Inflammatory macrophage (primary cell): ENCODE measurements around the gene UNC13C.

Source experiments
- DNase-seq, 2 donors: peaks; one replicate each; pipeline ENCODE4 v3.0.0-alpha.2; 2020 to 2022

Gene UNC13C

GRCh38 chr15:54120949-54121463, 142.8 kb downstream of the UNC13C start:
- no peak for DNase-seq

GRCh38 chr15:54127574-54127973, 149.3 kb downstream of the UNC13C start:
- DNase-seq: no peak

GRCh38 chr15:54131410-54131809, 153.2 kb downstream of the UNC13C start:
- DNase-seq: no peak

- DNase-seq: peak in 1 of 2 donors; percentile 32
Observed at GRCh38 chr15:54149115-54149531, 170.9 kb downstream of the UNC13C start.

- peak in 1 of 2 donors; percentile 93 for DNase-seq
Observed at GRCh38 chr15:54150255-54150654, 172.0 kb downstream of the UNC13C start.

- no peak for DNase-seq
Observed at GRCh38 chr15:54159012-54159411, 180.8 kb downstream of the UNC13C start.

GRCh38 chr15:54187325-54187724, 209.1 kb downstream of the UNC13C start:
- no peak for DNase-seq

GRCh38 chr15:54197995-54198394, 219.8 kb downstream of the UNC13C start:
- DNase-seq: no peak

- DNase-seq: no peak
Observed at GRCh38 chr15:54206586-54207321, 228.5 kb downstream of the UNC13C start.

- DNase-seq: peak in 1 of 2 donors; percentile 12
Observed at GRCh38 chr15:54208786-54209185, 230.5 kb downstream of the UNC13C start.

- DNase-seq: no peak
Observed at GRCh38 chr15:54212635-54213034, 234.4 kb downstream of the UNC13C start.

GRCh38 chr15:54226455-54226854, 248.2 kb downstream of the UNC13C start:
- no peak for DNase-seq

- no peak for DNase-seq
Observed at GRCh38 chr15:54227569-54227968, 249.3 kb downstream of the UNC13C start.

GRCh38 chr15:54250326-54250725, 272.1 kb downstream of the UNC13C start:
- no peak for DNase-seq

- DNase-seq: no peak
Observed at GRCh38 chr15:54256190-54256589, 277.9 kb downstream of the UNC13C start.

- peak in 1 of 2 donors; percentile 10 for DNase-seq
Observed at GRCh38 chr15:54273928-54274327, 295.7 kb downstream of the UNC13C start.

GRCh38 chr15:54277834-54278233, 299.6 kb downstream of the UNC13C start:
- no peak for DNase-seq

- no peak for DNase-seq
Observed at GRCh38 chr15:54280726-54281125, 302.5 kb downstream of the UNC13C start.

- DNase-seq: no peak
Observed at GRCh38 chr15:54282228-54282836, 304.1 kb downstream of the UNC13C start.

- no peak for DNase-seq
Observed at GRCh38 chr15:54288049-54288448, 309.8 kb downstream of the UNC13C start.

GRCh38 chr15:54289590-54290136, 311.4 kb downstream of the UNC13C start:
- no peak for DNase-seq

GRCh38 chr15:54298396-54298795, 320.2 kb downstream of the UNC13C start:
- DNase-seq: no peak

- no peak for DNase-seq
Observed at GRCh38 chr15:54304321-54304720, 326.1 kb downstream of the UNC13C start.

GRCh38 chr15:54305138-54305537, 326.9 kb downstream of the UNC13C start:
- no peak for DNase-seq
